ENCODE results near the gene JAK3.

- no peak for TF ChIP-seq POLR2AphosphoS5 (IDR thresholded peaks at IDR 0.05)
- TF ChIP-seq CTCF (IDR thresholded peaks at IDR 0.05), result no peak
- no peak for TF ChIP-seq EP300 (IDR thresholded peaks at IDR 0.05)
Measured at GRCh38 chr19:17871032-17871877, 23.5 kb upstream of the JAK3 start.
